ENCODE data around the gene USP13.

The USP13 gene

DNA sequence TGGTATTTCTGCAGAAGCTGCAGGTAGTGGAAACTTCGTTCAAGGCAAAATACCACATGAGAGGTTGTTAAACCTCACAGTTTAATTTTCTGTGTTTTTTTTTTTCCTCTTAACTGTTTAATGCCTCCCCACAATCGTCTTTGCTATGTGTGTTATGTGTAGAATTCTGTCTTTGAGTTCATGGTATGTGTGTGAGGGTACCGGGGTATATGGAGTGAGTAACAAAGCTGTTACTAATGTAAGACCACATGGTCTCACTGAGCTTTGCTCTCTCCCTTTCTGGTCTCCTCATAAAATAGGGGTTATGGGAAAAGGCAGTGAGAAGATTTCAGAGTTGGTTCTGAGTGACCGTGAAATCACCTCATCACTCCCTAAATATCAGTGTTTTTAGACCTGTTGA is 143.6 kb downstream of the USP13 start:
- H3K4me3 ChIP-seq (ENCODE audit: low read length, poor library complexity, severe bottlenecking) = no peak overlapping the region
- peaks cover 24% of the 10 kb centered on the region for H3K4me1 ChIP-seq (ENCODE audit: insufficient read depth, low read length, poor library complexity, severe bottlenecking)
- H3K9ac ChIP-seq (ENCODE audit: low read depth, low read length, poor library complexity, severe bottlenecking) = peak overlapping the region; percentile 6
- H3K4me2 ChIP-seq (ENCODE audit: low read depth, low read length, poor library complexity, severe bottlenecking) = peak overlapping the region; percentile 43
- no peaks in the 10 kb centered on the region for H3K9me3 ChIP-seq (ENCODE audit: insufficient read depth, low read depth, low read length)
- no peaks in the 10 kb centered on the region for H3K79me2 ChIP-seq (ENCODE audit: insufficient read depth, low read length)
- no peaks in the 10 kb centered on the region for H3K9me2 ChIP-seq (replicated peaks; ENCODE audit: low read depth, low read length)
- no peaks in the 10 kb centered on the region for H4K20me1 ChIP-seq (ENCODE audit: insufficient read depth, low read length, poor library complexity, severe bottlenecking)
- H3K36me3 ChIP-seq (ENCODE audit: insufficient read depth, low read length) = no peaks in the 10 kb centered on the region
- no peaks in the 10 kb centered on the region for H3F3A ChIP-seq (ENCODE audit: low read depth)
- no peak overlapping the region for H2AFZ ChIP-seq (ENCODE audit: low read length)
- TF ChIP-seq, protein P1, sequence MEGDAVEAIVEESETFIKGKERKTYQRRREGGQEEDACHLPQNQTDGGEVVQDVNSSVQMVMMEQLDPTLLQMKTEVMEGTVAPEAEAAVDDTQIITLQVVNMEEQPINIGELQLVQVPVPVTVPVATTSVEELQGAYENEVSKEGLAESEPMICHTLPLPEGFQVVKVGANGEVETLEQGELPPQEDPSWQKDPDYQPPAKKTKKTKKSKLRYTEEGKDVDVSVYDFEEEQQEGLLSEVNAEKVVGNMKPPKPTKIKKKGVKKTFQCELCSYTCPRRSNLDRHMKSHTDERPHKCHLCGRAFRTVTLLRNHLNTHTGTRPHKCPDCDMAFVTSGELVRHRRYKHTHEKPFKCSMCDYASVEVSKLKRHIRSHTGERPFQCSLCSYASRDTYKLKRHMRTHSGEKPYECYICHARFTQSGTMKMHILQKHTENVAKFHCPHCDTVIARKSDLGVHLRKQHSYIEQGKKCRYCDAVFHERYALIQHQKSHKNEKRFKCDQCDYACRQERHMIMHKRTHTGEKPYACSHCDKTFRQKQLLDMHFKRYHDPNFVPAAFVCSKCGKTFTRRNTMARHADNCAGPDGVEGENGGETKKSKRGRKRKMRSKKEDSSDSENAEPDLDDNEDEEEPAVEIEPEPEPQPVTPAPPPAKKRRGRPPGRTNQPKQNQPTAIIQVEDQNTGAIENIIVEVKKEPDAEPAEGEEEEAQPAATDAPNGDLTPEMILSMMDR (conservative IDR thresholded peaks at IDR 0.05; ENCODE audit: low read length) = no peak
- TF ChIP-seq EZH2phosphoT487 (IDR thresholded peaks at IDR 0.05; ENCODE audit: borderline replicate concordance) = no peak
- no peaks in the 10 kb centered on the region for H3K27me3 ChIP-seq (ENCODE audit: insufficient read depth, low read length, poor library complexity, severe bottlenecking)

DNA sequence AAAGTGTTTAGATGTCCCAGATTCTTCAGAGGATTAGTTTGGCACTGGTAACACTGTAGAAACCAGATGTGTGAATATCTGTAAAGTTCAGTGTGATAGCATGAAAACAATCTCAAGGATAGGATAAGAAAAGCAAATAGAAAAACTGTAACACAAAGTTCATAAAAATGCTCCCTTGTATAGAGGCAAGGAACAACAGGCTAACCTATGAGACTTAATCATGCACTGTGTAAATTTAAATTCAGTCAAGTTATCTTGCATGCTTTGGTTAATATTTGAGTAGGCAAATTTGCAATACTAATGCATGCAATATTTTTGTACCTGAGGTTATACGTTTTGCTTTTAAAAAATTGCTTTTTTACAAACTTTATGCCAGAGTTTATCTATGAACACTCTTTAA is 144.4 kb downstream of the USP13 start:
- Histone ChIP-seq H3K4me1 (ENCODE audit: insufficient read depth, low read length, poor library complexity, severe bottlenecking) (peaks cover 24% of the 10 kb centered on the region), H2AFZ (ENCODE audit: low read length) (no peak overlapping the region), H3K4me3 (ENCODE audit: low read length, poor library complexity, severe bottlenecking) (no peak overlapping the region), H3K9me2 (replicated peaks; ENCODE audit: low read depth, low read length) (no peaks in the 10 kb centered on the region), H4K20me1 (ENCODE audit: insufficient read depth, low read length, poor library complexity, severe bottlenecking) (no peaks in the 10 kb centered on the region), H3F3A (ENCODE audit: low read depth) (no peaks in the 10 kb centered on the region), H3K79me2 (ENCODE audit: insufficient read depth, low read length) (no peaks in the 10 kb centered on the region), H3K9ac (ENCODE audit: low read depth, low read length, poor library complexity, severe bottlenecking) (no peak overlapping the region), H3K27me3 (ENCODE audit: insufficient read depth, low read length, poor library complexity, severe bottlenecking) (no peaks in the 10 kb centered on the region), H3K9me3 (ENCODE audit: insufficient read depth, low read depth, low read length) (no peaks in the 10 kb centered on the region), H3K36me3 (ENCODE audit: insufficient read depth, low read length) (no peaks in the 10 kb centered on the region), H3K4me2 (ENCODE audit: low read depth, low read length, poor library complexity, severe bottlenecking) (no peak overlapping the region)
- no peak for TF ChIP-seq EZH2phosphoT487 (IDR thresholded peaks at IDR 0.05; ENCODE audit: borderline replicate concordance)
- TF ChIP-seq, protein P1 (conservative IDR thresholded peaks at IDR 0.05; ENCODE audit: low read length) = no peak

DNA sequence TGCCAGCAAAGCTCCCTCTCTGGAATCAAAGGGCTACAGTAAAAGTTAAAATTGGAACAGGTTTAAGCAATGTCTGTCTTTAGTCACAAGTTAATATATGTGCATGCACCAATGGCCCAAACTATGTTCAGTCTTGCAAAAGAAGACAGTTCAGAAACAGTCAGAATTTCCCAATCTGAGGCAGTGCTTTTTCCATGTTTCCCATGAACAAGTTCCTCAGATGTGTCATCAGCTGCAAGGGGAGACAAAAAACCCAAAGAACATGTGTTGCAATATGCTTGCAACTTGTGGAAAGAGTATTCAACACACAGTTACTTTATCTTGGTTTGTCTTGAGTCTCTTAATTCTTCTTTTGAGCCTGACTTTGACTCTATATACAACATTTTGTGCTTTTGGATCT is 148.4 kb downstream of the USP13 start:
- Histone ChIP-seq H3K4me2 (ENCODE audit: low read depth, low read length, poor library complexity, severe bottlenecking) (no peak overlapping the region), H3K27me3 (ENCODE audit: insufficient read depth, low read length, poor library complexity, severe bottlenecking) (no peaks in the 10 kb centered on the region), H2AFZ (ENCODE audit: low read length) (no peak overlapping the region), H3F3A (ENCODE audit: low read depth) (no peaks in the 10 kb centered on the region), H3K79me2 (ENCODE audit: insufficient read depth, low read length) (no peaks in the 10 kb centered on the region), H3K36me3 (ENCODE audit: insufficient read depth, low read length) (no peaks in the 10 kb centered on the region), H3K9me3 (ENCODE audit: insufficient read depth, low read depth, low read length) (no peaks in the 10 kb centered on the region), H3K4me3 (ENCODE audit: low read length, poor library complexity, severe bottlenecking) (no peak overlapping the region), H3K9me2 (replicated peaks; ENCODE audit: low read depth, low read length) (no peaks in the 10 kb centered on the region), H3K9ac (ENCODE audit: low read depth, low read length, poor library complexity, severe bottlenecking) (no peak overlapping the region), H4K20me1 (ENCODE audit: insufficient read depth, low read length, poor library complexity, severe bottlenecking) (no peaks in the 10 kb centered on the region), H3K4me1 (ENCODE audit: insufficient read depth, low read length, poor library complexity, severe bottlenecking) (peaks cover 12% of the 10 kb centered on the region)
- no peak for TF ChIP-seq EZH2phosphoT487 (IDR thresholded peaks at IDR 0.05; ENCODE audit: borderline replicate concordance)
- TF ChIP-seq, protein P1 (conservative IDR thresholded peaks at IDR 0.05; ENCODE audit: low read length) = no peak
